HCT116 (cell line): ENCODE measurements around the gene UCP2. TPM values are rescaled to one million over a fixed set of nuclear protein-coding genes. Genes with fewer than 3 reads are reported as not detected.

Source experiments
- ATAC-seq: fragments of 200-7000 bp; cut with Tn5 transposase; 2 replicates; pipeline ENCODE4 v1.9.1; 2020; ENCODE audit warnings: mild to moderate bottlenecking, moderate library complexity
- BruUV-seq: library from RNA; stranded (reverse); fragments of 400-500 nt; replicated peaks from 2 replicates; lab custom pipeline; 2021; lab: Mats Ljungman, UMichigan
- CTCF ChIA-PET: fragments of 300-600 bp; sonication (Branson Sonifier 250); formaldehyde crosslinking; loops from one replicate; lab custom pipeline; 2021; ENCODE audit warnings: antibody characterized with exemption; lab: Charles Lee
- POLR2A ChIA-PET: fragments of 300-600, 350-600 bp; sonication (Branson Sonifier 250); formaldehyde crosslinking; loops from one replicate; lab custom pipeline; 2021; ENCODE audit warnings: antibody characterized with exemption; lab: Charles Lee
- RAD21 ChIA-PET, 2 experiments: fragments of 300-600 bp; sonication (Branson Sonifier 250); formaldehyde crosslinking; loops; one replicate each; lab custom pipeline; 2023; ENCODE audit warnings: low total read pairs in 2 of 2; ENCODE audit not compliant: uncharacterized antibody in 2 of 2, unreplicated experiment in 2 of 2, low non-redundant PET in 1 of 2; lab: Charles Lee
- DNase-seq: peaks from one replicate; pipeline ENCODE4 v3.0.0-alpha.2; 2010; ENCODE audit warnings: low read depth, low spot score
- H2AFZ ChIP-seq: fragments of 200-600 bp; shearing (Covaris generic), sonication (generic); 2 replicates; pipeline ENCODE4 v1.6.1; 2017; ENCODE audit warnings: low read depth, mixed run types, mixed read lengths, antibody characterized with exemption, low read length; ENCODE audit not compliant: poor library complexity, severe bottlenecking
- H3K27ac ChIP-seq: 2 replicates; pipeline ENCODE4 v1.5.1; 2012; ENCODE audit warnings: low read depth, low read length
- H3K27me3 ChIP-seq: fragments of 200-600 bp; sonication (generic); 2 replicates; pipeline ENCODE4 v1.6.1; 2016; ENCODE audit warnings: mixed run types, low read length, mixed read lengths; ENCODE audit not compliant: insufficient read depth
- H3K36me3 ChIP-seq, 2 experiments: fragments of 200-500 bp in 1 of 2; fragments of 200-600 bp in 1 of 2; sonication (Bioruptor generic) in 1 of 2; sonication (generic) in 1 of 2; 2 replicates each; pipeline versions ENCODE4 v1.5.1 to v1.6.1; 2014 to 2016; ENCODE audit warnings: low read length in 2 of 2, inconsistent platforms in 1 of 2, mixed read lengths in 1 of 2, mixed run types in 1 of 2; ENCODE audit not compliant: insufficient read depth in 2 of 2, control insufficient read depth in 1 of 2
- H3K4me1 ChIP-seq, 2 experiments: fragments of 200-600 bp in 1 of 2; sonication (generic) in 1 of 2; 2 replicates each; pipeline versions ENCODE4 v1.5.1 to v1.6.1; 2012 to 2017; ENCODE audit warnings: low read length in 2 of 2, inconsistent platforms in 1 of 2, mild to moderate bottlenecking in 1 of 2, mixed read lengths in 1 of 2, mixed run types in 1 of 2, moderate library complexity in 1 of 2; ENCODE audit not compliant: insufficient read depth in 2 of 2, control insufficient read depth in 1 of 2
- H3K4me2 ChIP-seq: fragments of 200-600 bp; sonication (generic); 2 replicates; pipeline ENCODE4 v1.6.1; 2017; ENCODE audit warnings: mixed run types, low read length, mixed read lengths
- H3K4me3 ChIP-seq, 2 experiments: fragments of 200-600 bp in 1 of 2; sonication (generic) in 1 of 2; replicated peaks in 1 of 2; 2 replicates each; pipeline ENCODE4 v1.5.1; 2011 to 2016; ENCODE audit warnings: low read length in 2 of 2, control low read depth in 1 of 2, low read depth in 1 of 2, mild to moderate bottlenecking in 1 of 2, mixed read lengths in 1 of 2, mixed run types in 1 of 2
- H3K79me2 ChIP-seq: fragments of 200-600 bp; sonication (generic); 2 replicates; pipeline ENCODE4 v1.6.1; 2017; ENCODE audit warnings: mild to moderate bottlenecking, mixed run types, low read length, moderate library complexity, mixed read lengths; ENCODE audit not compliant: insufficient read depth
- H3K9ac ChIP-seq: fragments of 200-600 bp; sonication (generic); 2 replicates; pipeline ENCODE4 v1.6.1; 2016; ENCODE audit warnings: low read length, mixed read lengths
- H3K9me2 ChIP-seq: fragments of 200-600 bp; sonication (generic), shearing (Covaris generic); 2 replicates; pipeline ENCODE4 v1.6.1; 2017; ENCODE audit warnings: mixed run types, mild to moderate bottlenecking, moderate library complexity; ENCODE audit not compliant: insufficient read depth
- H3K9me3 ChIP-seq, 2 experiments: fragments of 200-500 bp in 1 of 2; fragments of 200-600 bp in 1 of 2; sonication (Bioruptor generic) in 1 of 2; sonication (generic) in 1 of 2; 2 replicates each; pipeline ENCODE4 v1.6.1; 2014 to 2017; ENCODE audit warnings: low read length in 2 of 2, mixed read lengths in 2 of 2, inconsistent platforms in 1 of 2, low read depth in 1 of 2, mild to moderate bottlenecking in 1 of 2, mixed run types in 1 of 2, moderate library complexity in 1 of 2; ENCODE audit not compliant: control insufficient read depth in 1 of 2, insufficient read depth in 1 of 2
- H4K20me1 ChIP-seq: fragments of 200-600 bp; sonication (generic), shearing (Covaris generic); 2 replicates; pipeline ENCODE4 v1.6.1; 2017; ENCODE audit warnings: mixed run types, mild to moderate bottlenecking, moderate library complexity; ENCODE audit not compliant: insufficient read depth
- CBX3 ChIP-seq: IDR thresholded peaks from 2 replicates; pipeline ENCODE4 v1.6.1; 2012; ENCODE audit warnings: low read depth
- EGR1 ChIP-seq: IDR thresholded peaks from 2 replicates; pipeline ENCODE4 v1.6.1; 2012; ENCODE audit warnings: low read depth
- ELF1 ChIP-seq: IDR thresholded peaks from 2 replicates; pipeline ENCODE4 v1.6.1; 2012; ENCODE audit warnings: low read depth, borderline replicate concordance
- EZH2 ChIP-seq: fragments of 200-600 bp; sonication (generic); IDR thresholded peaks from 2 replicates; pipeline ENCODE4 v1.6.1; 2017; ENCODE audit warnings: antibody characterized with exemption, mixed run types
- FOSL1 ChIP-seq: IDR thresholded peaks from 2 replicates; pipeline ENCODE4 v1.6.1; 2012; ENCODE audit warnings: low read depth
- JUND ChIP-seq: IDR thresholded peaks from 2 replicates; pipeline ENCODE4 v1.6.1; 2012
- POLR2A ChIP-seq: IDR thresholded peaks from 2 replicates; pipeline ENCODE4 v1.7.0; 2011; ENCODE audit warnings: borderline replicate concordance; ENCODE audit not compliant: insufficient read depth, insufficient read length; ENCODE audit errors: extremely low read depth
- SIN3A ChIP-seq: IDR thresholded peaks from 2 replicates; pipeline ENCODE4 v1.6.1; 2012; ENCODE audit warnings: low read depth
- SP1 ChIP-seq: IDR thresholded peaks from 2 replicates; pipeline ENCODE4 v1.6.1; 2012; ENCODE audit warnings: low read depth
- SRF ChIP-seq: IDR thresholded peaks from 2 replicates; pipeline ENCODE4 v1.6.1; 2012; ENCODE audit warnings: low read depth
- YY1 ChIP-seq: IDR thresholded peaks from 2 replicates; pipeline ENCODE4 v1.6.1; 2011; ENCODE audit warnings: low read length, low read depth, moderate library complexity, mild to moderate bottlenecking; ENCODE audit not compliant: insufficient replicate concordance; ENCODE audit errors: extremely low read depth
- ZNF274 ChIP-seq: fragments of 200-500 bp; sonication (Bioruptor generic); IDR thresholded peaks from 2 replicates; pipeline ENCODE4 v1.6.1; 2014; ENCODE audit warnings: mild to moderate bottlenecking, low read depth, low read length, inconsistent platforms
- intact Hi-C: fragments of 100-400 bp; cut with micrococcal nuclease; formaldehyde crosslinking; loops from 2 replicates; pipeline ENCODE4 v1.10.0; 2022
- total RNA-seq: library from RNA; stranded (reverse); gene quantifications from one replicate; pipeline ENCODE4 v1.2.1, GENCODE V29; 2021; ENCODE audit not compliant: unreplicated experiment
- TF ChIP-seq, protein P1 (sequence below), 3 experiments: fragments of 200-600 bp in 1 of 3; sonication (generic) in 1 of 3; IDR thresholded peaks in 2 of 3; conservative IDR thresholded peaks in 1 of 3; 2 replicates each; pipeline ENCODE4 v1.5.1; 2012 to 2017; ENCODE audit warnings: low read depth in 2 of 3, low read length in 2 of 3, antibody characterized with exemption in 1 of 3, borderline replicate concordance in 1 of 3, control low read depth in 1 of 3, mild to moderate bottlenecking in 1 of 3, mixed read lengths in 1 of 3, mixed run types in 1 of 3, moderate library complexity in 1 of 3; ENCODE audit not compliant: insufficient read depth in 1 of 3

Gene UCP2
- total RNA-seq, 1 experiment from 2014 or later = 20.4 TPM

DNA sequence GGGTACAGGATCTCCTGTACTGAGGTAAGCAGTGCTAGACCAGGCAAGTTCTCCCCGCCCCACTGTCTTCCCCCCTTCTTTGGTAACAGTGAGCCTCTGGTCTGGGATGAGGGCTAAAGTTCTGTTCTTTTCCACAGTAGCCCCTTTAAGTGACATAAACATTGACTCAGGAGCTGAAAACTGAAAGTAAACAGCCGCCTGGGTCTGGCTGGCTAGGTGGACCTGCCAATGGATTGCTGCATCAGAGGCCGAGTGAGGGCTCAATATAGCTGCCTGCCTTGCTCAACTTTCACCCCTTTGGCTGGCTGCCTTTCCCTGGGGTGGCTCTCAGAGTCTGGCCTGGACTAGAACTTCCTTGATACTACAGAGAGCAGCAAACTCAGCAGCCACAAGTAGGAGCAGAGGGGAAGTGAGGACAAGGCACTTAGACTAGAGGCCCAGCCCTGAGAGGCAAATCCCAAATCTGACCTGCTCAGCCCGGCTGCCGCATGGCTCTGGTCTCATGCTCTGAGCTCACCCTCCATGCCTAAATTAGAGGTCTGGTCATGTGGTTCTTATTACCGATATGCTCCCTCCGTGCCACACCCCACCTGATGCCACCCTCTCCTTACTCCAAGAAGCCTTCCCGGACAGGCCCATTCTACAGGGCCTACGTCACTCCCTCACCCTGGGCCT is 35.8 kb upstream of the UCP2 start:
- CTCF ChIA-PET = no interaction called here
- H3K4me2 ChIP-seq = no peak overlapping the region
- H3K27me3 ChIP-seq = no peaks in the 10 kb centered on the region
- no peak overlapping the region for H3K4me3 ChIP-seq
- no peak for ATAC-seq
- POLR2A ChIA-PET = no interaction called here
- no peak for DNase-seq
- intact Hi-C loops = no loop called here
- no peak for TF ChIP-seq ZNF274
- TF ChIP-seq FOSL1 = no peak
- no peak for TF ChIP-seq CBX3
- TF ChIP-seq SIN3A = no peak
- TF ChIP-seq JUND = no peak
- TF ChIP-seq EGR1 = no peak
- TF ChIP-seq ELF1 = no peak
- TF ChIP-seq POLR2A = no peak
- no peak for TF ChIP-seq EZH2
- TF ChIP-seq YY1 = no peak
- TF ChIP-seq, protein P1, sequence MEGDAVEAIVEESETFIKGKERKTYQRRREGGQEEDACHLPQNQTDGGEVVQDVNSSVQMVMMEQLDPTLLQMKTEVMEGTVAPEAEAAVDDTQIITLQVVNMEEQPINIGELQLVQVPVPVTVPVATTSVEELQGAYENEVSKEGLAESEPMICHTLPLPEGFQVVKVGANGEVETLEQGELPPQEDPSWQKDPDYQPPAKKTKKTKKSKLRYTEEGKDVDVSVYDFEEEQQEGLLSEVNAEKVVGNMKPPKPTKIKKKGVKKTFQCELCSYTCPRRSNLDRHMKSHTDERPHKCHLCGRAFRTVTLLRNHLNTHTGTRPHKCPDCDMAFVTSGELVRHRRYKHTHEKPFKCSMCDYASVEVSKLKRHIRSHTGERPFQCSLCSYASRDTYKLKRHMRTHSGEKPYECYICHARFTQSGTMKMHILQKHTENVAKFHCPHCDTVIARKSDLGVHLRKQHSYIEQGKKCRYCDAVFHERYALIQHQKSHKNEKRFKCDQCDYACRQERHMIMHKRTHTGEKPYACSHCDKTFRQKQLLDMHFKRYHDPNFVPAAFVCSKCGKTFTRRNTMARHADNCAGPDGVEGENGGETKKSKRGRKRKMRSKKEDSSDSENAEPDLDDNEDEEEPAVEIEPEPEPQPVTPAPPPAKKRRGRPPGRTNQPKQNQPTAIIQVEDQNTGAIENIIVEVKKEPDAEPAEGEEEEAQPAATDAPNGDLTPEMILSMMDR (IDR thresholded peaks at IDR 0.05 in 2 of 3, conservative IDR thresholded peaks at IDR 0.05 in 1 of 3; ENCODE audit: borderline replicate concordance in 1 of 3, insufficient read depth in 1 of 3, low read depth in 2 of 3, low read length in 2 of 3) = no peak
- TF ChIP-seq SRF = no peak
- TF ChIP-seq SP1 = no peak
- H3K27ac ChIP-seq = no peak overlapping the region
- H3K4me1 ChIP-seq = no peaks in the 10 kb centered on the region
- no peaks in the 10 kb centered on the region for H3K9me3 ChIP-seq
- H4K20me1 ChIP-seq = no peaks in the 10 kb centered on the region
- BruUV-seq = no TSS peak
- no peak overlapping the region for H3K9ac ChIP-seq
- no peak overlapping the region for H2AFZ ChIP-seq
- H3K9me2 ChIP-seq = no peaks in the 10 kb centered on the region
- RAD21 ChIA-PET = no interaction called here
- no peaks in the 10 kb centered on the region for H3K36me3 ChIP-seq
- no peaks in the 10 kb centered on the region for H3K79me2 ChIP-seq
